ENCODE results near the gene ZNF816.
A peak's percentile ranks its signal among the peaks of the same experiment; 100 is the strongest.

The ZNF816 gene

GRCh38 chr19:52962394-52963246 lies at the start of gene ZNF816:
TSS of gene ZNF816 (minus strand) at chr19:52962881. CDS start at chr19:52956089, 6,792 bp downstream.
- Histone ChIP-seq H3K36me3 (ENCODE audit: control insufficient read depth, insufficient read depth, low read length, severe bottlenecking) (peaks cover 3% of the 10 kb centered on the region), H3K27me3 (replicated peaks; ENCODE audit: control insufficient read depth, insufficient read depth, low read length) (no peaks in the 10 kb centered on the region), H3K9me3 (ENCODE audit: control insufficient read depth, low read length) (peaks cover 7% of the 10 kb centered on the region), H3K9ac (ENCODE audit: low read length) (peak within 1 kb of the TSS; percentile 93), H3K4me3 (ENCODE audit: low read length) (peak within 1 kb of the TSS; percentile 98), H3K4me1 (ENCODE audit: control insufficient read depth, insufficient read depth, low read length) (peaks cover 16% of the 10 kb centered on the region)
- peak; percentile 99 for DNase-seq (ENCODE audit: low read depth)

- Histone ChIP-seq H3K36me3 (ENCODE audit: control insufficient read depth, insufficient read depth, low read length, severe bottlenecking) (no peaks in the 10 kb centered on the region), H3K9ac (ENCODE audit: low read length) (no peak overlapping the region), H3K27me3 (replicated peaks; ENCODE audit: control insufficient read depth, insufficient read depth, low read length) (no peaks in the 10 kb centered on the region), H3K4me3 (ENCODE audit: low read length) (no peak overlapping the region), H3K9me3 (ENCODE audit: control insufficient read depth, low read length) (no peaks in the 10 kb centered on the region), H3K4me1 (ENCODE audit: control insufficient read depth, insufficient read depth, low read length) (no peaks in the 10 kb centered on the region)
- DNase-seq (ENCODE audit: low read depth), result no peak
These were observed 49.3 kb upstream of the ZNF816 start for GRCh38 chr19:53012006-53012405.

GRCh38 chr19:53010494-53010893 lies 47.8 kb upstream of the ZNF816 start:
- Histone ChIP-seq H3K27me3 (replicated peaks; ENCODE audit: control insufficient read depth, insufficient read depth, low read length) (no peaks in the 10 kb centered on the region), H3K4me3 (ENCODE audit: low read length) (no peak overlapping the region), H3K9me3 (ENCODE audit: control insufficient read depth, low read length) (no peaks in the 10 kb centered on the region), H3K36me3 (ENCODE audit: control insufficient read depth, insufficient read depth, low read length, severe bottlenecking) (no peaks in the 10 kb centered on the region), H3K9ac (ENCODE audit: low read length) (no peak overlapping the region), H3K4me1 (ENCODE audit: control insufficient read depth, insufficient read depth, low read length) (no peaks in the 10 kb centered on the region)
- no peak for DNase-seq (ENCODE audit: low read depth)

GRCh38 chr19:53008061-53008778 lies 45.5 kb upstream of the ZNF816 start:
- Histone ChIP-seq H3K4me3 (ENCODE audit: low read length) (no peak overlapping the region), H3K36me3 (ENCODE audit: control insufficient read depth, insufficient read depth, low read length, severe bottlenecking) (no peaks in the 10 kb centered on the region), H3K27me3 (replicated peaks; ENCODE audit: control insufficient read depth, insufficient read depth, low read length) (no peaks in the 10 kb centered on the region), H3K9ac (ENCODE audit: low read length) (no peak overlapping the region), H3K4me1 (ENCODE audit: control insufficient read depth, insufficient read depth, low read length) (no peaks in the 10 kb centered on the region), H3K9me3 (ENCODE audit: control insufficient read depth, low read length) (no peaks in the 10 kb centered on the region)
- DNase-seq (ENCODE audit: low read depth), result no peak

GRCh38 chr19:53007606-53008005 lies 44.9 kb upstream of the ZNF816 start:
- Histone ChIP-seq H3K9ac (ENCODE audit: low read length) (no peak overlapping the region), H3K9me3 (ENCODE audit: control insufficient read depth, low read length) (no peaks in the 10 kb centered on the region), H3K4me1 (ENCODE audit: control insufficient read depth, insufficient read depth, low read length) (no peaks in the 10 kb centered on the region), H3K4me3 (ENCODE audit: low read length) (no peak overlapping the region), H3K36me3 (ENCODE audit: control insufficient read depth, insufficient read depth, low read length, severe bottlenecking) (no peaks in the 10 kb centered on the region), H3K27me3 (replicated peaks; ENCODE audit: control insufficient read depth, insufficient read depth, low read length) (no peaks in the 10 kb centered on the region)
- DNase-seq (ENCODE audit: low read depth), result no peak

GRCh38 chr19:53007200-53007599 lies 44.5 kb upstream of the ZNF816 start:
- H3K4me1 ChIP-seq (ENCODE audit: control insufficient read depth, insufficient read depth, low read length), result no peaks in the 10 kb centered on the region
- DNase-seq (ENCODE audit: low read depth), result no peak

GRCh38 chr19:53004242-53004641 lies 41.6 kb upstream of the ZNF816 start:
- Histone ChIP-seq H3K9ac (ENCODE audit: low read length) (no peak overlapping the region), H3K4me3 (ENCODE audit: low read length) (no peak overlapping the region), H3K27me3 (replicated peaks; ENCODE audit: control insufficient read depth, insufficient read depth, low read length) (no peaks in the 10 kb centered on the region), H3K4me1 (ENCODE audit: control insufficient read depth, insufficient read depth, low read length) (no peaks in the 10 kb centered on the region), H3K9me3 (ENCODE audit: control insufficient read depth, low read length) (no peaks in the 10 kb centered on the region), H3K36me3 (ENCODE audit: control insufficient read depth, insufficient read depth, low read length, severe bottlenecking) (no peaks in the 10 kb centered on the region)
- DNase-seq (ENCODE audit: low read depth), result no peak

More at GRCh38 chr19:53007200-53007599, 44.5 kb upstream of the ZNF816 start:
- Histone ChIP-seq H3K27me3 (replicated peaks; ENCODE audit: control insufficient read depth, insufficient read depth, low read length) (no peaks in the 10 kb centered on the region), H3K9ac (ENCODE audit: low read length) (no peak overlapping the region), H3K4me3 (ENCODE audit: low read length) (no peak overlapping the region), H3K9me3 (ENCODE audit: control insufficient read depth, low read length) (no peaks in the 10 kb centered on the region), H3K36me3 (ENCODE audit: control insufficient read depth, insufficient read depth, low read length, severe bottlenecking) (no peaks in the 10 kb centered on the region)

GRCh38 chr19:53002479-53002878 lies 39.8 kb upstream of the ZNF816 start:
- no peaks in the 10 kb centered on the region for H3K9me3 ChIP-seq (ENCODE audit: control insufficient read depth, low read length)
- H3K27me3 ChIP-seq (replicated peaks; ENCODE audit: control insufficient read depth, insufficient read depth, low read length), result no peaks in the 10 kb centered on the region
- H3K4me1 ChIP-seq (ENCODE audit: control insufficient read depth, insufficient read depth, low read length), result no peaks in the 10 kb centered on the region
- no peak for DNase-seq (ENCODE audit: low read depth)
- no peaks in the 10 kb centered on the region for H3K36me3 ChIP-seq (ENCODE audit: control insufficient read depth, insufficient read depth, low read length, severe bottlenecking)
- H3K4me3 ChIP-seq (ENCODE audit: low read length), result no peak overlapping the region
- H3K9ac ChIP-seq (ENCODE audit: low read length), result no peak overlapping the region

- Histone ChIP-seq H3K4me1 (ENCODE audit: control insufficient read depth, insufficient read depth, low read length) (peaks cover 2% of the 10 kb centered on the region), H3K9me3 (ENCODE audit: control insufficient read depth, low read length) (no peaks in the 10 kb centered on the region), H3K9ac (ENCODE audit: low read length) (no peak overlapping the region), H3K36me3 (ENCODE audit: control insufficient read depth, insufficient read depth, low read length, severe bottlenecking) (no peaks in the 10 kb centered on the region), H3K27me3 (replicated peaks; ENCODE audit: control insufficient read depth, insufficient read depth, low read length) (no peaks in the 10 kb centered on the region), H3K4me3 (ENCODE audit: low read length) (no peak overlapping the region)
- DNase-seq (ENCODE audit: low read depth), result no peak
These were observed 35.3 kb upstream of the ZNF816 start for GRCh38 chr19:52997975-52998374.

- H3K9ac ChIP-seq (ENCODE audit: low read length), result no peak overlapping the region
- DNase-seq (ENCODE audit: low read depth), result no peak
- no peaks in the 10 kb centered on the region for H3K9me3 ChIP-seq (ENCODE audit: control insufficient read depth, low read length)
- H3K4me1 ChIP-seq (ENCODE audit: control insufficient read depth, insufficient read depth, low read length), result peaks cover 6% of the 10 kb centered on the region
- no peaks in the 10 kb centered on the region for H3K27me3 ChIP-seq (replicated peaks; ENCODE audit: control insufficient read depth, insufficient read depth, low read length)
- H3K36me3 ChIP-seq (ENCODE audit: control insufficient read depth, insufficient read depth, low read length, severe bottlenecking), result no peaks in the 10 kb centered on the region
- H3K4me3 ChIP-seq (ENCODE audit: low read length), result no peak overlapping the region
These were observed 33.0 kb upstream of the ZNF816 start for GRCh38 chr19:52995711-52996110.

- Histone ChIP-seq H3K9ac (ENCODE audit: low read length) (peak overlapping the region; percentile 64), H3K4me3 (ENCODE audit: low read length) (peak overlapping the region; percentile 80), H3K4me1 (ENCODE audit: control insufficient read depth, insufficient read depth, low read length) (peaks cover 6% of the 10 kb centered on the region), H3K9me3 (ENCODE audit: control insufficient read depth, low read length) (no peaks in the 10 kb centered on the region), H3K27me3 (replicated peaks; ENCODE audit: control insufficient read depth, insufficient read depth, low read length) (no peaks in the 10 kb centered on the region), H3K36me3 (ENCODE audit: control insufficient read depth, insufficient read depth, low read length, severe bottlenecking) (no peaks in the 10 kb centered on the region)
- DNase-seq (ENCODE audit: low read depth), result peak; percentile 92
These were observed 30.9 kb upstream of the ZNF816 start for GRCh38 chr19:52993342-52994178.
